Bronchial epithelial cell (primary cell): Measurements from ENCODE around the gene CHMP4A. TPM values are rescaled to one million over a fixed set of nuclear protein-coding genes. Genes with fewer than 3 reads are reported as not detected.

Source experiments
- DNase-seq: peaks from one replicate; pipeline ENCODE4 v3.0.0-alpha.2; 2010; ENCODE audit warnings: low read depth
- FAIRE-seq: peaks from 2 replicates; lab custom pipeline; 2011; peaks lifted over from hg19 to GRCh38; lab: Jason Lieb, UNC
- H3K27me3 ChIP-seq: 2 replicates; pipeline ENCODE4 v1.5.1; 2011; ENCODE audit warnings: low read length; ENCODE audit not compliant: control insufficient read depth, insufficient read depth
- H3K36me3 ChIP-seq: 2 replicates; pipeline ENCODE4 v1.5.1; 2011; ENCODE audit warnings: low read length; ENCODE audit not compliant: control insufficient read depth, insufficient read depth
- H3K4me3 ChIP-seq: 2 replicates; pipeline ENCODE4 v1.5.1; 2011; ENCODE audit warnings: mild to moderate bottlenecking, low read depth, low read length, control low read depth
- CTCF ChIP-seq: IDR thresholded peaks from 2 replicates; pipeline ENCODE4 v1.5.1; 2011; ENCODE audit warnings: mild to moderate bottlenecking, moderate library complexity, low read length, control low read depth, inconsistent platforms; ENCODE audit not compliant: insufficient read depth, severe bottlenecking
- total RNA-seq: library from RNA; depleted of rRNA; stranded (reverse); fragments of >200 nt; gene quantifications from 2 replicates; pipeline ENCODE4 v1.2.1, GENCODE V29; 2014

CHMP4A gene
- total RNA-seq, 1 donor from 2014 or later = 69.8 TPM

- FAIRE-seq = no peak
- H3K36me3 ChIP-seq = peaks cover 2% of the 10 kb centered on the region
- no peak for DNase-seq
- H3K4me3 ChIP-seq = no peak overlapping the region
- no peaks in the 10 kb centered on the region for H3K27me3 ChIP-seq
- TF ChIP-seq CTCF = no peak
Observed at GRCh38 chr14:24198814-24199524, 14.3 kb downstream of the CHMP4A start.

GRCh38 chr14:24197056-24197450 is 16.2 kb downstream of the CHMP4A start:
- peaks cover 8% of the 10 kb centered on the region for H3K36me3 ChIP-seq
- no peak for TF ChIP-seq CTCF
- DNase-seq (no peak), FAIRE-seq (no peak)
- no peak overlapping the region for H3K4me3 ChIP-seq
- H3K27me3 ChIP-seq = no peaks in the 10 kb centered on the region

GRCh38 chr14:24196071-24197055 is 16.9 kb downstream of the CHMP4A start:
- DNase-seq (peak; percentile 19), FAIRE-seq (no peak)
- no peak for TF ChIP-seq CTCF
- Histone ChIP-seq H3K4me3 (peak overlapping the region; percentile 75), H3K27me3 (no peaks in the 10 kb centered on the region), H3K36me3 (peaks cover 6% of the 10 kb centered on the region)

GRCh38 chr14:24195186-24196070 is 17.9 kb downstream of the CHMP4A start, which contains the start of gene TM9SF1:
Gene TM9SF1 (minus strand): TSS chr14:24195441. CDS start chr14:24195019, 422 bp downstream.
- TF ChIP-seq CTCF = no peak
- Histone ChIP-seq H3K4me3 (peak within 1 kb of the TSS; percentile 75), H3K36me3 (peaks cover 6% of the 10 kb centered on the region), H3K27me3 (no peaks in the 10 kb centered on the region)
- no peak for FAIRE-seq
- peak; percentile 69 for DNase-seq

- no peak for FAIRE-seq
- peak overlapping the region; percentile 75 for H3K4me3 ChIP-seq
- peaks cover 6% of the 10 kb centered on the region for H3K36me3 ChIP-seq
- DNase-seq = no peak
- no peak for TF ChIP-seq CTCF
- H3K27me3 ChIP-seq = no peaks in the 10 kb centered on the region
Observed at GRCh38 chr14:24194873-24195185, 18.5 kb downstream of the CHMP4A start.
